ENCODE results near the gene RGS8.

- TF ChIP-seq PRRX2 (CRISPR knock-in tag; IDR thresholded peaks at IDR 0.05), result no peak
- TF ChIP-seq USF2 (CRISPR knock-in tag; IDR thresholded peaks at IDR 0.05), result no peak
- TF ChIP-seq CREB1 (CRISPR knock-in tag; IDR thresholded peaks at IDR 0.05), result no peak
- TF ChIP-seq, protein P1, sequence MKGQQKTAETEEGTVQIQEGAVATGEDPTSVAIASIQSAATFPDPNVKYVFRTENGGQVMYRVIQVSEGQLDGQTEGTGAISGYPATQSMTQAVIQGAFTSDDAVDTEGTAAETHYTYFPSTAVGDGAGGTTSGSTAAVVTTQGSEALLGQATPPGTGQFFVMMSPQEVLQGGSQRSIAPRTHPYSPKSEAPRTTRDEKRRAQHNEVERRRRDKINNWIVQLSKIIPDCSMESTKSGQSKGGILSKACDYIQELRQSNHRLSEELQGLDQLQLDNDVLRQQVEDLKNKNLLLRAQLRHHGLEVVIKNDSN (CRISPR knock-in tag; IDR thresholded peaks at IDR 0.05), result no peak
- TF ChIP-seq GTF2I (CRISPR knock-in tag; conservative IDR thresholded peaks at IDR 0.05), result no peak
- no peak for TF ChIP-seq CTCF (IDR thresholded peaks at IDR 0.05)
These were observed 29.1 kb upstream of the RGS8 start for GRCh38 chr1:182713492-182713891.

All from WTC11 (cell line).